ENCODE results near the gene YWHAH.

DNA sequence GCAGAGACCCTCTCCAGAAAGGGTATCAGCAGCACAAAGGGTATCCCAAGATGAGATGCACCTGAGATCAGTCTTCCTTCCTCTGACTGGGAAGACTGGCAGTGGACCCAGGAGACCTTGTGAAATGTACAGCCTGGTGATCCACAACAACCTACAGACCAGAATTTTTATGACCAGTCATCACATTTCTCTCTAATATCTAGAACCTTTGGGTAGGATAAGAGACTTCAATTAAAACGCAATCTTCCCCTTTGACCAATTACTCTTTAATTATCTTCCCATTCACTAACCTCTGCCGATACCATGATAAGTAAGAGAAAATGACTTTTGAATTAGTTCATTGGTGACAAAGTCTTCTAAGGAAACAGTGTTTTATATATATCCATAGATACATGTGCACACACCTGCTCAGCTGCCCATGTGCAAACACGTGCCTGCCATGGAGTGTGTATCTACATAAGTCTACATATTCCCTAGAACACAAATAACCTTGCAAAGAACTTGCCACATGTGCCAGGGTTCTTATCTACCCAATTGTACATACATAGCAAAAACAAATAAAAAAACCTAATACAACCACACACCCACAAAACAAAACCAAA lies 54.5 kb downstream of the YWHAH start:
- TF ChIP-seq EZH2 (IDR thresholded peaks at IDR 0.05; ENCODE audit: insufficient read depth, low read length) (no peak), CTCF (IDR thresholded peaks at IDR 0.05; ENCODE audit: insufficient read depth, low read depth, low read length) (no peak)

All from astrocyte (in vitro differentiated cells and primary cell).